CD4-positive, alpha-beta T cell treated with Interleukin-4 for 1 hour (primary cell): ENCODE results near the gene GALR1.

Experiments used
- DNase-seq, 2 donors: peaks; one replicate each; pipeline ENCODE4 v3.0.0-alpha.2; 2020 to 2022

GALR1 gene

GRCh38 chr18:77321823-77322805, 72.5 kb downstream of the GALR1 start:
- no peak for DNase-seq

- DNase-seq, result no peak
Measured at GRCh38 chr18:77323640-77324299, 74.1 kb downstream of the GALR1 start.
